SK-N-MC (cell line): Measurements from ENCODE around the gene EDC3.

Source experiments
- EZH2 ChIP-seq: fragments of 200-600 bp; sonication (generic); IDR thresholded peaks from one replicate; pipeline ENCODE4 v1.6.1; 2017; ENCODE audit warnings: antibody characterized with exemption
- POLR2AphosphoS5 ChIP-seq: IDR thresholded peaks from 2 replicates; pipeline ENCODE4 v1.6.1; 2012; ENCODE audit warnings: mild to moderate bottlenecking, low read depth, low read length, borderline replicate concordance

GRCh38 chr15:74626752-74627692 lies 68.8 kb downstream of the EDC3 start:
- no peak for TF ChIP-seq POLR2AphosphoS5
- TF ChIP-seq EZH2 = no peak
